ENCODE measurements around the gene GOLGB1. TPM values are rescaled to one million over a fixed set of nuclear protein-coding genes. Genes with fewer than 3 reads are reported as not detected.
A peak's percentile ranks its signal among the peaks of the same experiment; 100 is the strongest.

The GOLGB1 gene
- total RNA-seq, 1 donor from 2014 or later, result 45.4 TPM

- no peak overlapping the region for H3K27ac ChIP-seq
- no peaks in the 10 kb centered on the region for H3K36me3 ChIP-seq
- intact Hi-C loops (cut with DNase I), result no loop called here
- no peak for TF ChIP-seq CTCF (IDR thresholded peaks at IDR 0.05)
- TF ChIP-seq POLR2AphosphoS5 (IDR thresholded peaks at IDR 0.05; ENCODE audit: insufficient read depth in 1 of 2, low read depth in 1 of 2), result no peak
- no peaks in the 10 kb centered on the region for H3K4me1 ChIP-seq
- no peak overlapping the region for H3K4me3 ChIP-seq
- H3K27me3 ChIP-seq, result no peaks in the 10 kb centered on the region
- DNase-seq (ENCODE audit: extremely low spot score in 2 of 2), result no peak
- no peaks in the 10 kb centered on the region for H3K9me3 ChIP-seq
Observed at GRCh38 chr3:121651684-121652083, 97.9 kb downstream of the GOLGB1 start.

- Histone ChIP-seq H3K36me3 (no peaks in the 10 kb centered on the region), H3K27ac (peak overlapping the region; percentile 33), H3K4me3 (no peak overlapping the region), H3K4me1 (no peaks in the 10 kb centered on the region), H3K9me3 (no peaks in the 10 kb centered on the region), H3K27me3 (no peaks in the 10 kb centered on the region)
- DNase-seq (ENCODE audit: extremely low spot score in 2 of 2), result no peak
- intact Hi-C loops (cut with DNase I), result no loop called here
- TF ChIP-seq CTCF (IDR thresholded peaks at IDR 0.05) (no peak), POLR2A (IDR thresholded peaks at IDR 0.05) (no peak), POLR2AphosphoS5 (IDR thresholded peaks at IDR 0.05; ENCODE audit: insufficient read depth in 1 of 2, low read depth in 1 of 2) (no peak)
Observed at GRCh38 chr3:121649645-121650044, 99.9 kb downstream of the GOLGB1 start.

GRCh38 chr3:121648219-121648958, 101.2 kb downstream of the GOLGB1 start:
- TF ChIP-seq POLR2A (IDR thresholded peaks at IDR 0.05) (no peak), POLR2AphosphoS5 (IDR thresholded peaks at IDR 0.05; ENCODE audit: insufficient read depth in 1 of 2, low read depth in 1 of 2) (peak in 1 of 2 donors; percentile 61)
- Histone ChIP-seq H3K27ac (no peak overlapping the region), H3K9me3 (no peaks in the 10 kb centered on the region), H3K4me3 (no peak overlapping the region), H3K36me3 (no peaks in the 10 kb centered on the region), H3K4me1 (no peaks in the 10 kb centered on the region), H3K27me3 (no peaks in the 10 kb centered on the region)
- DNase-seq (ENCODE audit: extremely low spot score in 2 of 2), result no peak
- intact Hi-C loops (cut with DNase I), result no loop called here

GRCh38 chr3:121645054-121645453, 104.5 kb downstream of the GOLGB1 start:
- Histone ChIP-seq H3K36me3 (no peaks in the 10 kb centered on the region), H3K9me3 (no peaks in the 10 kb centered on the region), H3K4me1 (no peaks in the 10 kb centered on the region), H3K27me3 (no peaks in the 10 kb centered on the region), H3K27ac (no peak overlapping the region), H3K4me3 (no peak overlapping the region)
- no peak for DNase-seq (ENCODE audit: extremely low spot score in 2 of 2)
- TF ChIP-seq CTCF (IDR thresholded peaks at IDR 0.05) (no peak), POLR2AphosphoS5 (IDR thresholded peaks at IDR 0.05; ENCODE audit: insufficient read depth in 1 of 2, low read depth in 1 of 2) (no peak), POLR2A (IDR thresholded peaks at IDR 0.05) (no peak)
- intact Hi-C loops (cut with DNase I), result no loop called here

- TF ChIP-seq POLR2AphosphoS5 (IDR thresholded peaks at IDR 0.05; ENCODE audit: insufficient read depth in 1 of 2, low read depth in 1 of 2) (no peak), POLR2A (IDR thresholded peaks at IDR 0.05) (no peak), CTCF (IDR thresholded peaks at IDR 0.05) (no peak)
- intact Hi-C loops (cut with DNase I), result no loop called here
Observed at GRCh38 chr3:121642601-121643314, 106.8 kb downstream of the GOLGB1 start.

More at GRCh38 chr3:121642601-121643314, 106.8 kb downstream of the GOLGB1 start:
- H3K36me3 ChIP-seq, result no peaks in the 10 kb centered on the region
- no peaks in the 10 kb centered on the region for H3K9me3 ChIP-seq
- H3K4me3 ChIP-seq, result no peak overlapping the region
- no peaks in the 10 kb centered on the region for H3K4me1 ChIP-seq
- no peaks in the 10 kb centered on the region for H3K27me3 ChIP-seq
- no peak for DNase-seq (ENCODE audit: extremely low spot score in 2 of 2)
- H3K27ac ChIP-seq, result no peak overlapping the region
